Mammary epithelial cell (primary cell): ENCODE measurements around the gene DPP10.

Experiments
- EZH2 ChIP-seq: IDR thresholded peaks from 2 replicates; pipeline ENCODE4 v1.6.1; 2012; ENCODE audit warnings: low read length, inconsistent platforms, borderline replicate concordance
- TF ChIP-seq, protein P1 (sequence below), 2 donors: IDR thresholded peaks in 1 of 2; conservative IDR thresholded peaks in 1 of 2; 2 replicates each; pipeline ENCODE4 v1.5.1; 2011 to 2012; ENCODE audit warnings: inconsistent platforms in 2 of 2, low read length in 2 of 2, mild to moderate bottlenecking in 2 of 2, control low read depth in 1 of 2, low read depth in 1 of 2; ENCODE audit not compliant: insufficient read depth in 1 of 2; ENCODE audit errors: extremely low read depth in 1 of 2

DNA sequence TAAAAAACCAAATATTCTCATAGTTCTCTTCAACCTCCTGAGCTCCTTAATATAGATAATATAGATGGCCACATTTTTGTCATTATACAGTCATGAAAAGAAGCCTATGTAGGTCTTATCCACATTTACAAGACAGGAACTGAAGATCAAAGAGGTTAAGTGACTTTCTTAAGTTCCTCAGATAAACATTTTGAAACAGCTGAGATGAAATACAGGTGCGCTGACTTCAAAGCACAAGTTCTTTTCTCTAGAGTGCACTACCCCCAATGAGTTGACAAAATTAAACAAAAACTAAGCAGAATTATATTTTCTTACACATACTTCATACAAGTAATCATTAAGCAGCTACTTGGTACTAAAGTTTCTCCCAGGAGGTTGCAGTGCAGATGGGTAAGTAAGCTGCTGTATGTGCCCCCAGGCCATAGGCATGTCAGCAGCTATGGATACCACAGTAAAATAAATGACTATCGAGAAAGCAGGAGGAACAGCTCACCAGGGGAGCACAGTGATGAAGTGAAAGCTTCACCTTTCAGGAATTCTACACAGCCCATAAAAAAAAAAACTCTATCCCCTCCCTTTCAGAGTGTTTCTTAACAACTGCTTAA lies 199.8 kb downstream of the DPP10 start:
- TF ChIP-seq, protein P1, sequence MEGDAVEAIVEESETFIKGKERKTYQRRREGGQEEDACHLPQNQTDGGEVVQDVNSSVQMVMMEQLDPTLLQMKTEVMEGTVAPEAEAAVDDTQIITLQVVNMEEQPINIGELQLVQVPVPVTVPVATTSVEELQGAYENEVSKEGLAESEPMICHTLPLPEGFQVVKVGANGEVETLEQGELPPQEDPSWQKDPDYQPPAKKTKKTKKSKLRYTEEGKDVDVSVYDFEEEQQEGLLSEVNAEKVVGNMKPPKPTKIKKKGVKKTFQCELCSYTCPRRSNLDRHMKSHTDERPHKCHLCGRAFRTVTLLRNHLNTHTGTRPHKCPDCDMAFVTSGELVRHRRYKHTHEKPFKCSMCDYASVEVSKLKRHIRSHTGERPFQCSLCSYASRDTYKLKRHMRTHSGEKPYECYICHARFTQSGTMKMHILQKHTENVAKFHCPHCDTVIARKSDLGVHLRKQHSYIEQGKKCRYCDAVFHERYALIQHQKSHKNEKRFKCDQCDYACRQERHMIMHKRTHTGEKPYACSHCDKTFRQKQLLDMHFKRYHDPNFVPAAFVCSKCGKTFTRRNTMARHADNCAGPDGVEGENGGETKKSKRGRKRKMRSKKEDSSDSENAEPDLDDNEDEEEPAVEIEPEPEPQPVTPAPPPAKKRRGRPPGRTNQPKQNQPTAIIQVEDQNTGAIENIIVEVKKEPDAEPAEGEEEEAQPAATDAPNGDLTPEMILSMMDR (conservative IDR thresholded peaks at IDR 0.05 in 1 of 2, IDR thresholded peaks at IDR 0.05 in 1 of 2; ENCODE audit: extremely low read depth in 1 of 2, insufficient read depth in 1 of 2, low read depth in 1 of 2, low read length in 2 of 2), result no peak
- TF ChIP-seq EZH2, result no peak
